ENCODE data around the gene ABCC10.
"Not testable (repeated sequence)": the region's sequence is repeated elsewhere in the genome, so short reads cannot be mapped to it uniquely, and the experiment has no call there.

ABCC10 gene

DNA sequence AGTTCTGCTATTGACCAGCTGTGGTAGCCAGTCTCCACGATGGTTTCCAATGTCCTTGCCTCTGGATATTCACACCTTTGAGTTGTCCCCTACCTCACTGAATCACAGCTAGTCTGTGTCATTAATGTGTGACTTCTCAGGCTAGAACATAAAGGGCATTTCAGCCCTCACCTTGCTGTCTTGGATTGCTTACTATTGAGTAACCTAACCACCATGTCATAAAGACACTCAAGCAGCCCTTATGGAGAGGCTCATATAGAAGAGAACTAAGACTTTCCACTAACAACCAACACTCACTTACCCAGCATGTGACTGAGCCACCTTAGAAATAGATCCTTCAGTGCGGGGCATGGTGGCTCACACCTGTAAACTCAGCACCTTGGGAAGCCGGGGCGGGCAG is 19.1 kb upstream of the ABCC10 start:
- Histone ChIP-seq H3K36me3 (ENCODE audit: control insufficient read depth, insufficient read depth, low read length) (no peaks in the 10 kb centered on the region), H3K4me3 (ENCODE audit: extremely low read depth, insufficient read depth, low read length, poor library complexity, severe bottlenecking) (no peak overlapping the region), H3K27ac (ENCODE audit: low read depth, low read length, severe bottlenecking) (no peak overlapping the region), H3K9me3 (ENCODE audit: control insufficient read depth, low read length) (no peaks in the 10 kb centered on the region), H3K4me1 (ENCODE audit: control insufficient read depth, insufficient read depth, low read length, poor library complexity, severe bottlenecking) (no peaks in the 10 kb centered on the region)
- 88 to 93% methylated on average over 2 to 4 of the region's 4 CpGs for WGBS, 2 experiments (ENCODE audit: insufficient coverage in 2 of 2)

DNA sequence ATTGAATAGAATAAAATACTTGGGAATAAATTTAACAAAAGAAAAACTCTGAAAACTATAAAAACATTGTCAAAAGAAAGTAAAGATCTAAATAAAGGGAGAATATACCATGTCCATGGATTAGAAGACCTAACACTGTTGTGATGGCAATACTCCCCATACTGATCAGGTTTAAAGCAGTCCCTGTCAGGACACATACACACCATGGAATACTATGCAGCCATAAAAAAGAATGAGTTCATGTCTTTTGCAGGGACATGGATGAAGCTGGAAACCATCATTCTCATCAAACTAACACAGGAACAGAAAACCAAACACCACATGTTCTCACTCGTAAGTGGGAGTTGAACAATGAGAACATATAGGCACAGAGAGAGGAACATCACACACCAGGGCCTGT is 16.6 kb upstream of the ABCC10 start:
- not testable (repeated sequence) for H3K9me3 ChIP-seq (ENCODE audit: control insufficient read depth, low read length); H3K27ac ChIP-seq (ENCODE audit: low read depth, low read length, severe bottlenecking)
- WGBS, 2 experiments (ENCODE audit: insufficient coverage in 2 of 2), result no CpG with 5 or more reads among the region's 1 CpG

DNA sequence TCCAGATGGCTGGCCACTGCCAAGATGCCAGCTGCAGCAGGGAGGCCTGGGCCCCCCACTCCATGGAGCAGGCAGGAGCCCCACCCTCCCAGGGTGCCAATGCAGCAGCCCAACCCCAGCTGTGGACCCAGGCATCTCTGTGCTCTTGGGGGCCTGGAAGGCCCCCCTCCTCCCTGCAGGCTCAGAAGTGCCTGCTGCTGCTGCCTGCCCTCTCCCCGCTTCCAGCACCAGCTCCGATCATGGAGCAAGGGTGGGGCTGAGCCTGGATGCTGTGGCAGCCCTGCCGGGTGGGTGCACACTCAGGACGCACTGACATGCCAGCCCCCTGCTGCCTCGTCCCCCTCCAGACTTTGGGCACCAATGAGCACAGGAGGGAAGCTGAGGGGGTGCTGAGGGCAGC is 14.8 kb upstream of the ABCC10 start:
- Histone ChIP-seq H3K4me1 (ENCODE audit: control insufficient read depth, insufficient read depth, low read length, poor library complexity, severe bottlenecking) (no peaks in the 10 kb centered on the region), H3K9me3 (ENCODE audit: control insufficient read depth, low read length) (no peaks in the 10 kb centered on the region), H3K4me3 (ENCODE audit: extremely low read depth, insufficient read depth, low read length, poor library complexity, severe bottlenecking) (no peak overlapping the region), H3K27ac (ENCODE audit: low read depth, low read length, severe bottlenecking) (no peak overlapping the region), H3K36me3 (ENCODE audit: control insufficient read depth, insufficient read depth, low read length) (no peaks in the 10 kb centered on the region)
- WGBS, 2 experiments (ENCODE audit: insufficient coverage in 2 of 2), result 75 to 82% methylated on average over 4 to 5 of the region's 5 CpGs

More for the DNA sequence above, 16.6 kb upstream of the ABCC10 start:
- H3K4me1 ChIP-seq (ENCODE audit: control insufficient read depth, insufficient read depth, low read length, poor library complexity, severe bottlenecking); H3K4me3 ChIP-seq (ENCODE audit: extremely low read depth, insufficient read depth, low read length, poor library complexity, severe bottlenecking); H3K36me3 ChIP-seq (ENCODE audit: control insufficient read depth, insufficient read depth, low read length): not testable (repeated sequence)

GRCh38 chr6:43413002-43413401 is 14.3 kb upstream of the ABCC10 start:
- no peaks in the 10 kb centered on the region for H3K36me3 ChIP-seq (ENCODE audit: control insufficient read depth, insufficient read depth, low read length)
- 82 to 93% methylated on average over 1 to 2 of the region's 2 CpGs for WGBS, 2 experiments (ENCODE audit: insufficient coverage in 2 of 2)

GRCh38 chr6:43415275-43415674 is 12.1 kb upstream of the ABCC10 start:
- WGBS, 2 experiments (ENCODE audit: insufficient coverage in 2 of 2), result 88 to 96% methylated on average over 2 of the region's 8 CpGs
- not testable (repeated sequence) for H3K27ac ChIP-seq (ENCODE audit: low read depth, low read length, severe bottlenecking); H3K36me3 ChIP-seq (ENCODE audit: control insufficient read depth, insufficient read depth, low read length); H3K4me3 ChIP-seq (ENCODE audit: extremely low read depth, insufficient read depth, low read length, poor library complexity, severe bottlenecking); H3K9me3 ChIP-seq (ENCODE audit: control insufficient read depth, low read length); H3K4me1 ChIP-seq (ENCODE audit: control insufficient read depth, insufficient read depth, low read length, poor library complexity, severe bottlenecking)

More at GRCh38 chr6:43413002-43413401, 14.3 kb upstream of the ABCC10 start:
- H3K4me1 ChIP-seq (ENCODE audit: control insufficient read depth, insufficient read depth, low read length, poor library complexity, severe bottlenecking), result no peaks in the 10 kb centered on the region
- H3K9me3 ChIP-seq (ENCODE audit: control insufficient read depth, low read length), result no peaks in the 10 kb centered on the region
- no peak overlapping the region for H3K4me3 ChIP-seq (ENCODE audit: extremely low read depth, insufficient read depth, low read length, poor library complexity, severe bottlenecking)
- no peak overlapping the region for H3K27ac ChIP-seq (ENCODE audit: low read depth, low read length, severe bottlenecking)

GRCh38 chr6:43416935-43417334 is 10.4 kb upstream of the ABCC10 start:
- WGBS, 2 experiments (ENCODE audit: insufficient coverage in 2 of 2), result 33 to 100% methylated on average over 1 to 2 of the region's 4 CpGs
- Histone ChIP-seq H3K4me3 (ENCODE audit: extremely low read depth, insufficient read depth, low read length, poor library complexity, severe bottlenecking) (no peak overlapping the region), H3K36me3 (ENCODE audit: control insufficient read depth, insufficient read depth, low read length) (no peaks in the 10 kb centered on the region), H3K27ac (ENCODE audit: low read depth, low read length, severe bottlenecking) (no peak overlapping the region), H3K9me3 (ENCODE audit: control insufficient read depth, low read length) (no peaks in the 10 kb centered on the region), H3K4me1 (ENCODE audit: control insufficient read depth, insufficient read depth, low read length, poor library complexity, severe bottlenecking) (no peaks in the 10 kb centered on the region)

DNA sequence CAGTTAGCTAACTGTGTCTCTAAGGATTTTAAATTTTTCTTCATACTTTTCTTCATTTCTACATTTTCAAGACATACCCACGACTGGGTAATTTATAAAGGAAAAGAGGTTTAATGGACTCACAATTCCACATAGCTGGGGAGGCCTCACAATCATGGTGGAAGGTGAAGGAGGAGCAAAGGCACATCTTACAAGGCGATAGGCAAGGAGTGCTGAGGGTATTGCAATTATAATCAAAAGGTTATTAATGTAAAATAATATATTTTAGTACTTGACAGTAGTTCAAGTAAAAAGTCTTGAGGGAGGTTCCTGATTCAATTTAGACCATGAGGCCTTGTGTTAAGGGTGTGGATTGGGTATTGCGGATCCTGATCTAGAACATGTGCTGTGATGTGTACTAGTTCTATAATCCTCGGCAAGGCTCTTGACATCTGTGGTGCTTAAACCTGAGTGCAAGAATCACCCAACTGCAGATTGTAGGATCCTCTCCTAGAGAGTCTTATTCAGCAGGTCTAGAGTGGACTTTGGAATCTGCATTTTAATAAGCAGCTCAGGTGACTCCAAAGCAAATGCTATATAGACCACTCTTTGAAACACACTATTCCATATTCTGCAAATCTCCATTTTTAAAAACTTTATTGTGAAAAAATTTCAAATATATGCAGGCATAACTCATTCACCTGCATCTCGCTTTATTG is 7.2 kb upstream of the ABCC10 start:
- Histone ChIP-seq H3K4me3 (ENCODE audit: extremely low read depth, insufficient read depth, low read length, poor library complexity, severe bottlenecking) (no peak overlapping the region), H3K4me1 (ENCODE audit: control insufficient read depth, insufficient read depth, low read length, poor library complexity, severe bottlenecking) (no peaks in the 10 kb centered on the region), H3K36me3 (ENCODE audit: control insufficient read depth, insufficient read depth, low read length) (no peaks in the 10 kb centered on the region), H3K9me3 (ENCODE audit: control insufficient read depth, low read length) (peaks cover 4% of the 10 kb centered on the region), H3K27ac (ENCODE audit: low read depth, low read length, severe bottlenecking) (no peak overlapping the region)
- WGBS, 2 experiments (ENCODE audit: insufficient coverage in 2 of 2), result 83 to 92% methylated on average over 1 to 3 of the region's 5 CpGs

GRCh38 chr6:43421831-43422230 is 5.5 kb upstream of the ABCC10 start:
- whole genome bisulfite sequencing, 2 experiments (ENCODE audit: insufficient coverage in 2 of 2), result 64% methylated on average over 2 of the region's 3 CpGs; no CpG with 5 or more reads in 1 of the 2 experiments
- H3K4me3 ChIP-seq (ENCODE audit: extremely low read depth, insufficient read depth, low read length, poor library complexity, severe bottlenecking), result no peak overlapping the region
- no peaks in the 10 kb centered on the region for H3K36me3 ChIP-seq (ENCODE audit: control insufficient read depth, insufficient read depth, low read length)
- no peak overlapping the region for H3K27ac ChIP-seq (ENCODE audit: low read depth, low read length, severe bottlenecking)
- peaks cover 4% of the 10 kb centered on the region for H3K9me3 ChIP-seq (ENCODE audit: control insufficient read depth, low read length)
- no peaks in the 10 kb centered on the region for H3K4me1 ChIP-seq (ENCODE audit: control insufficient read depth, insufficient read depth, low read length, poor library complexity, severe bottlenecking)

- WGBS, 2 experiments (ENCODE audit: insufficient coverage in 2 of 2), result 85 to 99% methylated on average over 7 to 12 of the region's 33 CpGs
- not testable (repeated sequence) for H3K4me1 ChIP-seq (ENCODE audit: control insufficient read depth, insufficient read depth, low read length, poor library complexity, severe bottlenecking); H3K4me3 ChIP-seq (ENCODE audit: extremely low read depth, insufficient read depth, low read length, poor library complexity, severe bottlenecking); H3K27ac ChIP-seq (ENCODE audit: low read depth, low read length, severe bottlenecking); H3K9me3 ChIP-seq (ENCODE audit: control insufficient read depth, low read length); H3K36me3 ChIP-seq (ENCODE audit: control insufficient read depth, insufficient read depth, low read length)
Measured at GRCh38 chr6:43425083-43425482, 2.3 kb upstream of the ABCC10 start.

- peak overlapping the region; percentile 79 for H3K4me3 ChIP-seq (ENCODE audit: extremely low read depth, insufficient read depth, low read length, poor library complexity, severe bottlenecking)
- H3K27ac ChIP-seq (ENCODE audit: low read depth, low read length, severe bottlenecking), result peak overlapping the region; percentile 80
- 73 to 78% methylated on average over 12 to 22 of the region's 23 CpGs for WGBS, 2 experiments (ENCODE audit: insufficient coverage in 2 of 2)
Measured at GRCh38 chr6:43426928-43427405, 374 bp upstream of the ABCC10 start.

GRCh38 chr6:43428112-43428570 is 800 bp downstream of the ABCC10 start:
- Histone ChIP-seq H3K4me3 (ENCODE audit: extremely low read depth, insufficient read depth, low read length, poor library complexity, severe bottlenecking) (peak overlapping the region; percentile 79), H3K27ac (ENCODE audit: low read depth, low read length, severe bottlenecking) (peak overlapping the region; percentile 80), H3K4me1 (ENCODE audit: control insufficient read depth, insufficient read depth, low read length, poor library complexity, severe bottlenecking) (peaks cover 3% of the 10 kb centered on the region), H3K36me3 (ENCODE audit: control insufficient read depth, insufficient read depth, low read length) (peaks cover 20% of the 10 kb centered on the region), H3K9me3 (ENCODE audit: control insufficient read depth, low read length) (peaks cover 4% of the 10 kb centered on the region)
- WGBS, 2 experiments (ENCODE audit: insufficient coverage in 2 of 2), result 22 to 28% methylated on average over 9 to 10 of the region's 12 CpGs

More at GRCh38 chr6:43426928-43427405, 374 bp upstream of the ABCC10 start:
- Histone ChIP-seq H3K36me3 (ENCODE audit: control insufficient read depth, insufficient read depth, low read length) (peaks cover 11% of the 10 kb centered on the region), H3K9me3 (ENCODE audit: control insufficient read depth, low read length) (peaks cover 4% of the 10 kb centered on the region), H3K4me1 (ENCODE audit: control insufficient read depth, insufficient read depth, low read length, poor library complexity, severe bottlenecking) (peaks cover 3% of the 10 kb centered on the region)

All from mesodermal cell (in vitro differentiated cells).